ENCODE results near the gene KHSRP.
A peak's percentile ranks its signal among the peaks of the same experiment; 100 is the strongest.

The KHSRP gene

GRCh38 chr19:6424195-6424938, at the start of gene KHSRP:
TSS of gene KHSRP (minus strand) at chr19:6424811. CDS start at chr19:6424701, 110 bp downstream.
- no peak for ATAC-seq

- ATAC-seq = no peak
These were observed 49.0 kb upstream of the KHSRP start for GRCh38 chr19:6473647-6474046.

- ATAC-seq = no peak
These were observed 48.1 kb upstream of the KHSRP start for GRCh38 chr19:6472713-6473112.

- ATAC-seq = no peak
These were observed 46.5 kb upstream of the KHSRP start for GRCh38 chr19:6471076-6471475.

- ATAC-seq = no peak
These were observed 45.6 kb upstream of the KHSRP start for GRCh38 chr19:6470173-6470572.

GRCh38 chr19:6467384-6467783, 42.8 kb upstream of the KHSRP start:
- ATAC-seq = no peak

GRCh38 chr19:6466526-6467248, 42.1 kb upstream of the KHSRP start:
- ATAC-seq = no peak

- ATAC-seq = no peak
These were observed 41.1 kb upstream of the KHSRP start for GRCh38 chr19:6465663-6466062.

- ATAC-seq = no peak
These were observed 40.4 kb upstream of the KHSRP start for GRCh38 chr19:6465006-6465405.

- ATAC-seq = no peak
These were observed 39.7 kb upstream of the KHSRP start, which contains the start of gene CRB3 for GRCh38 chr19:6464070-6464873. TSS of gene CRB3 (plus strand) at chr19:6464271. CDS start at chr19:6464702, 431 bp downstream.

GRCh38 chr19:6460099-6460884, 35.7 kb upstream of the KHSRP start:
- ATAC-seq = peak; percentile 84 to 85

- ATAC-seq = peak; percentile 8 to 22
These were observed 34.9 kb upstream of the KHSRP start, which contains the start of gene SLC25A23 for GRCh38 chr19:6459262-6460098. TSS of gene SLC25A23 (minus strand) at chr19:6459792. CDS start at chr19:6459628, 164 bp downstream.

GRCh38 chr19:6458695-6459261, 34.2 kb upstream of the KHSRP start:
- no peak for ATAC-seq

- ATAC-seq = no peak
These were observed 33.5 kb upstream of the KHSRP start for GRCh38 chr19:6457958-6458694.

- no peak for ATAC-seq
These were observed 31.3 kb upstream of the KHSRP start for GRCh38 chr19:6455924-6456323.

GRCh38 chr19:6453951-6454565, 29.4 kb upstream of the KHSRP start:
- no peak for ATAC-seq

GRCh38 chr19:6452899-6453298, 28.3 kb upstream of the KHSRP start:
- ATAC-seq = no peak

- ATAC-seq = no peak
These were observed 27.6 kb upstream of the KHSRP start for GRCh38 chr19:6452223-6452614.

GRCh38 chr19:6451583-6452222, 27.1 kb upstream of the KHSRP start:
- no peak for ATAC-seq
